Astrocyte (in vitro differentiated cells and primary cell): ENCODE data around the gene PRKAG2. TPM values are rescaled to one million over a fixed set of nuclear protein-coding genes. Genes with fewer than 3 reads are reported as not detected.

Experiments used
- DNase-seq: peaks from one replicate; pipeline ENCODE4 v3.0.0-alpha.2; 2010; ENCODE audit warnings: low read depth
- FAIRE-seq: peaks from 2 replicates; lab custom pipeline; 2011; peaks lifted over from hg19 to GRCh38; lab: Jason Lieb, UNC
- H2AFZ ChIP-seq: 2 replicates; pipeline ENCODE4 v1.6.0; 2012; ENCODE audit warnings: low read depth, low read length, inconsistent platforms
- H3K27ac ChIP-seq: 2 replicates; pipeline ENCODE4 v1.5.1; 2011; ENCODE audit warnings: low read depth, low read length, inconsistent platforms
- H3K27me3 ChIP-seq: 2 replicates; pipeline ENCODE4 v1.6.0; 2011; ENCODE audit warnings: low read length, inconsistent platforms; ENCODE audit not compliant: insufficient read depth
- H3K36me3 ChIP-seq: 2 replicates; pipeline ENCODE4 v1.5.1; 2011; ENCODE audit warnings: low read length, inconsistent platforms; ENCODE audit not compliant: insufficient read depth
- H3K4me1 ChIP-seq: 2 replicates; pipeline ENCODE4 v1.5.1; 2011; ENCODE audit warnings: low read length, inconsistent platforms; ENCODE audit not compliant: insufficient read depth
- H3K4me2 ChIP-seq: 2 replicates; pipeline ENCODE4 v1.6.0; 2012; ENCODE audit warnings: low read length, inconsistent platforms
- H3K4me3 ChIP-seq: 2 replicates; pipeline ENCODE4 v1.5.1; 2011; ENCODE audit warnings: low read depth, mild to moderate bottlenecking, low read length, inconsistent platforms; ENCODE audit not compliant: insufficient read depth
- H3K79me2 ChIP-seq: 2 replicates; pipeline ENCODE4 v1.6.0; 2012; ENCODE audit warnings: mild to moderate bottlenecking, low read length, inconsistent platforms; ENCODE audit not compliant: insufficient read depth
- H3K9ac ChIP-seq: 2 replicates; pipeline ENCODE4 v1.6.0; 2012; ENCODE audit warnings: mild to moderate bottlenecking, low read length, inconsistent platforms
- H3K9me3 ChIP-seq: 2 replicates; pipeline ENCODE4 v1.5.1; 2012; ENCODE audit warnings: low read depth, mild to moderate bottlenecking, low read length, inconsistent platforms; ENCODE audit not compliant: insufficient read depth
- H4K20me1 ChIP-seq: 2 replicates; pipeline ENCODE4 v1.6.0; 2012; ENCODE audit warnings: low read length, inconsistent platforms; ENCODE audit not compliant: insufficient read depth
- H3K27ac Mint-ChIP-seq: one replicate; pipeline ENCODE4 v1.8.0; 2021; ENCODE audit warnings: mild to moderate bottlenecking, mixed read lengths; ENCODE audit not compliant: unreplicated experiment
- H3K27me3 Mint-ChIP-seq: one replicate; pipeline ENCODE4 v1.8.0; 2021; ENCODE audit warnings: low read depth, mixed read lengths; ENCODE audit not compliant: unreplicated experiment
- H3K36me3 Mint-ChIP-seq: one replicate; pipeline ENCODE4 v1.8.0; 2021; ENCODE audit warnings: low read depth, mixed read lengths; ENCODE audit not compliant: unreplicated experiment
- H3K4me1 Mint-ChIP-seq: one replicate; pipeline ENCODE4 v1.8.0; 2021; ENCODE audit warnings: low read depth, mixed read lengths; ENCODE audit not compliant: unreplicated experiment
- H3K4me3 Mint-ChIP-seq: one replicate; pipeline ENCODE4 v1.8.0; 2021; ENCODE audit warnings: mild to moderate bottlenecking, moderate library complexity, mixed read lengths; ENCODE audit not compliant: unreplicated experiment
- H3K9me3 Mint-ChIP-seq: one replicate; pipeline ENCODE4 v1.8.0; 2021; ENCODE audit warnings: mild to moderate bottlenecking, mixed read lengths; ENCODE audit not compliant: unreplicated experiment
- EZH2 ChIP-seq: IDR thresholded peaks from 2 replicates; pipeline ENCODE4 v1.6.1; 2012; ENCODE audit warnings: mild to moderate bottlenecking, low read length, inconsistent platforms; ENCODE audit not compliant: insufficient read depth
- total RNA-seq: library from RNA; stranded (reverse); gene quantifications from 2 replicates; pipeline ENCODE4 v1.2.1, GENCODE V29; 2021
- TF ChIP-seq, protein P1 (sequence below): IDR thresholded peaks from 2 replicates; pipeline ENCODE4 v1.5.1; 2011; ENCODE audit warnings: low read depth, mild to moderate bottlenecking, inconsistent platforms, low read length, moderate library complexity; ENCODE audit not compliant: insufficient read depth

Gene PRKAG2
- total RNA-seq, 1 donor from 2014 or later: 40.7 TPM

GRCh38 chr7:151813997-151814396 lies 62.9 kb downstream of the PRKAG2 start:
- H4K20me1 ChIP-seq: no peaks in the 10 kb centered on the region
- H3K4me2 ChIP-seq: peak overlapping the region; percentile 68
- no peak overlapping the region for H3K9ac ChIP-seq
- FAIRE-seq (no peak), DNase-seq (peak; percentile 36)
- no peak overlapping the region for H3K4me3 ChIP-seq
- no peaks in the 10 kb centered on the region for H3K36me3 Mint-ChIP-seq
- peaks cover 13% of the 10 kb centered on the region for H3K4me1 ChIP-seq
- H3K4me1 Mint-ChIP-seq: peaks cover 7% of the 10 kb centered on the region
- peaks cover 12% of the 10 kb centered on the region for H3K27me3 ChIP-seq
- peaks cover 2% of the 10 kb centered on the region for H3K9me3 Mint-ChIP-seq
- TF ChIP-seq, protein P1, sequence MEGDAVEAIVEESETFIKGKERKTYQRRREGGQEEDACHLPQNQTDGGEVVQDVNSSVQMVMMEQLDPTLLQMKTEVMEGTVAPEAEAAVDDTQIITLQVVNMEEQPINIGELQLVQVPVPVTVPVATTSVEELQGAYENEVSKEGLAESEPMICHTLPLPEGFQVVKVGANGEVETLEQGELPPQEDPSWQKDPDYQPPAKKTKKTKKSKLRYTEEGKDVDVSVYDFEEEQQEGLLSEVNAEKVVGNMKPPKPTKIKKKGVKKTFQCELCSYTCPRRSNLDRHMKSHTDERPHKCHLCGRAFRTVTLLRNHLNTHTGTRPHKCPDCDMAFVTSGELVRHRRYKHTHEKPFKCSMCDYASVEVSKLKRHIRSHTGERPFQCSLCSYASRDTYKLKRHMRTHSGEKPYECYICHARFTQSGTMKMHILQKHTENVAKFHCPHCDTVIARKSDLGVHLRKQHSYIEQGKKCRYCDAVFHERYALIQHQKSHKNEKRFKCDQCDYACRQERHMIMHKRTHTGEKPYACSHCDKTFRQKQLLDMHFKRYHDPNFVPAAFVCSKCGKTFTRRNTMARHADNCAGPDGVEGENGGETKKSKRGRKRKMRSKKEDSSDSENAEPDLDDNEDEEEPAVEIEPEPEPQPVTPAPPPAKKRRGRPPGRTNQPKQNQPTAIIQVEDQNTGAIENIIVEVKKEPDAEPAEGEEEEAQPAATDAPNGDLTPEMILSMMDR: no peak
- no peak for TF ChIP-seq EZH2
- H3K27me3 Mint-ChIP-seq: peaks cover 81% of the 10 kb centered on the region
- no peaks in the 10 kb centered on the region for H3K9me3 ChIP-seq
- no peaks in the 10 kb centered on the region for H3K36me3 ChIP-seq
- H3K79me2 ChIP-seq: no peaks in the 10 kb centered on the region
- peak overlapping the region; percentile 21 for H3K27ac Mint-ChIP-seq
- no peak overlapping the region for H3K27ac ChIP-seq
- no peak overlapping the region for H2AFZ ChIP-seq
- H3K4me3 Mint-ChIP-seq: peak overlapping the region; percentile 31

GRCh38 chr7:151813445-151813844 lies 63.5 kb downstream of the PRKAG2 start:
- peak overlapping the region; percentile 31 for H3K4me3 Mint-ChIP-seq
- no peaks in the 10 kb centered on the region for H3K36me3 Mint-ChIP-seq
- H3K36me3 ChIP-seq: no peaks in the 10 kb centered on the region
- H3K4me1 Mint-ChIP-seq: peaks cover 7% of the 10 kb centered on the region
- DNase-seq (no peak), FAIRE-seq (no peak)
- no peaks in the 10 kb centered on the region for H3K9me3 ChIP-seq
- H3K9me3 Mint-ChIP-seq: peaks cover 2% of the 10 kb centered on the region
- H3K4me2 ChIP-seq: peak overlapping the region; percentile 68
- H3K27ac Mint-ChIP-seq: peak overlapping the region; percentile 21
- H3K27me3 ChIP-seq: peaks cover 12% of the 10 kb centered on the region
- no peak for TF ChIP-seq EZH2
- TF ChIP-seq, protein P1: no peak
- no peak overlapping the region for H3K9ac ChIP-seq
- H3K79me2 ChIP-seq: no peaks in the 10 kb centered on the region
- no peak overlapping the region for H3K27ac ChIP-seq
- H3K4me3 ChIP-seq: no peak overlapping the region
- peaks cover 13% of the 10 kb centered on the region for H3K4me1 ChIP-seq
- H2AFZ ChIP-seq: no peak overlapping the region
- H4K20me1 ChIP-seq: no peaks in the 10 kb centered on the region
- H3K27me3 Mint-ChIP-seq: peaks cover 76% of the 10 kb centered on the region

DNA sequence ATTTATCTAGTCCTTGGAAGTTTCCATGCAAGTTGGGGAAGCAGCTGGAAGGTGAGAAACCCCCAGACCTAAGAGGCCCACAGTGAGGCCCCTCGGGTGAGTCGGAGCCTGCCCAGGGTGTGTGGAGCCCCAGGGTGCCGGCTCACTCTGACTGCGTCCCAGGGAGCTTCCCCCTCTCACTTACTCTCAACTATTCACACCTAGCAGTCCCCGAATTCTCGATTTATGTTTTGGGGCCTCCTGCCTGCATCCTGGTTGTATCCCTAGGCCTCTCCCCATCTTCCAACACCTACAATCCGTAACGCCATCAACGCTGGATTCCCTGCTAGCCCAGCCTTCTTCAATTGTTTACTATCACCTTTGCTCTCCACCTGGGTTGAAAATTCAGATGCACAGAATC lies 63.9 kb downstream of the PRKAG2 start:
- Mint-ChIP-seq H3K4me1 (peaks cover 8% of the 10 kb centered on the region), H3K27me3 (peaks cover 75% of the 10 kb centered on the region), H3K4me3 (no peak overlapping the region), H3K36me3 (no peaks in the 10 kb centered on the region), H3K27ac (no peak overlapping the region), H3K9me3 (peaks cover 2% of the 10 kb centered on the region)
- H3K79me2 ChIP-seq: no peaks in the 10 kb centered on the region
- no peaks in the 10 kb centered on the region for H4K20me1 ChIP-seq
- no peak overlapping the region for H3K4me3 ChIP-seq
- no peak overlapping the region for H2AFZ ChIP-seq
- H3K27ac ChIP-seq: no peak overlapping the region
- H3K36me3 ChIP-seq: no peaks in the 10 kb centered on the region
- peaks cover 12% of the 10 kb centered on the region for H3K27me3 ChIP-seq
- no peak overlapping the region for H3K9ac ChIP-seq
- no peak overlapping the region for H3K4me2 ChIP-seq
- no peak for DNase-seq
- no peak for TF ChIP-seq EZH2
- TF ChIP-seq, protein P1: no peak
- peaks cover 13% of the 10 kb centered on the region for H3K4me1 ChIP-seq
- H3K9me3 ChIP-seq: no peaks in the 10 kb centered on the region
- FAIRE-seq: no peak
